HG03521 (cell line): ENCODE measurements around the gene GALNT9.

ENCODE experiments used
- ATAC-seq: cut with Tn5 transposase; IDR thresholded peaks from one replicate; pipeline ENCODE4 v1.9.1; 2021; ENCODE audit warnings: mild to moderate bottlenecking, moderate library complexity; ENCODE audit not compliant: unreplicated experiment

GALNT9 gene

GRCh38 chr12:132327336-132328171, 1.8 kb downstream of the GALNT9 start:
- no peak for ATAC-seq

DNA sequence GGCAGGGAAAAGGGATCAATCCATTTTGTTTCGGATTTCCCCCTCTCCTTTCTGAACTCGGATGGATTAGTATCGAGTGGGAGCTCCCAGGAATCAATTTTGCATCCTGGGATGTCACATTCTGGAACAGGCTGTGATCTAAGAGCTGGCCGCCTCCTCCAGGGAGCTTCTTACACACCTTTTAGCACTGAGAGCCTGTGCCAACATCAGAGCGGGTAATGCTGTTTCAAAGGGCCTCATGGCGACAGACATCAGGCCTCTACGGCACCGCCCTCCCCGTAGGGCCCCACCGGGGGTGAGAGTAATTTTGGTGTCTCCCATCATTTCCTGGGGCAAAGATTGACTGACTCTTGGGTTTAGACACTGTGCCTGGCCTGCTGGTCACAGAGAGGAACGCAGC, 2.7 kb downstream of the GALNT9 start:
- no peak for ATAC-seq

GRCh38 chr12:132325733-132326130, 3.7 kb downstream of the GALNT9 start:
- no peak for ATAC-seq

DNA sequence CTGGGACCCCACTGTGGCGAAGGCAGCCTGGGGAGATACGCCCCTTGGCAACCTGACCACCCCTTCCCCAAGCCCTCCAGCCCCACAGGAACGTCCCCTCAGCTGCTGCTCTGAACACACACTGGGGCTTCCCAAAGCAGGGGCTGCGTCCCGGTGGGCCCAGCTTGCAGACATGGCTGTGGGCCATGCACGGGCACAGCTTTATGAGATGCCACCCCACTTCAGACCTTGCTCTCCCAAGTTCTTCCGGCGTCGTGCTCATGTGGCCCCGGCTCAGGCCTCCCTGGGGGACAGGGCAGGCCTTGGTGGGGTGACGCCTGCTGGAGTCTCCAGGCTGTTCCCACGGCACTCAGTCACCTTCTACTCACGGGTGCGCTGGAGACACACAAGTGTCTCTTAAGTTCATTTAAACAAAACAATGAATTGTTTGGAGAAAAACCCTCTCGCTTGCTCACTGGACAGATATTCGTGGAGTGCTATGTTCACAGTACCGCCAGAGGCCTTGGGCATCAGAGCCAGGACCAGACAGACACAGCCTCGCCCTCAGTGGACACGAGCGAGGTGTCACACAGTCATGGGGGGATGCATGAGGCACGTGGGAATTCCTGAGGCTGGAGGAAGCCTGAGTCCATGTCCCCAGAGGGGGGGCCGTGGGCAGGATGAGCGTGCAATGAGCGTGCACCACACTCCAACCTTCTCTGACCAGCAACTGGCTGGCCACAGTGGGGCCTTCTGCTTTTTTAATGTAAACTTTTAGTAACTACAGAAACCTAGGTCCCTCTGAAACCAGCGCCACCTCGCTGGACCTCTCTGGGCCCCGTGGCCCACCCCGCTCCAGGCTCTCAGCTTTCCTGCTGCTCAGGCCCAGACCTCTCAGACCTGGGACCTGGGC, 4.3 kb downstream of the GALNT9 start:
- ATAC-seq: no peak

DNA sequence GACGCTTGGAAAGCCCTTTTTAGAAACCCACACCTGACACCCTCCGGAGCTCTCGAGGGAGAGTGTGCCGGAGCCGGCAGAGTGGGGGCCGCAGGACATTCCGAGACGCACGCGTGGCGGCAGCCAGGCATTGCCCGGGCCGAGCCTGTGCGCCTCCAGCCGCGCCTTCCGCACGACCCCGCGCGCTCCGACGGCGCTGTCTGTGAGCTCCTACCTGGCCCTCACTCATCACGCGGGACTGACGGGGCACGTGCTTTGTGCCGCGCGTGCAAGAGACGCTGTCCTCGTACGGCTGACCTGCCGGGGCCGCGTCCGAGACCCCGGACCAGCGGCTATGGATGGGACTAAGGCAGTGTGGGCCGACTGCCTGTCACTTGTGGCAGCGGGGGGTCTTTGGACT, 5.2 kb downstream of the GALNT9 start:
- no peak for ATAC-seq

- no peak for ATAC-seq
These were observed 6.0 kb downstream of the GALNT9 start for GRCh38 chr12:132323171-132324010.

GRCh38 chr12:132322206-132323132, 6.9 kb downstream of the GALNT9 start:
- ATAC-seq: no peak

DNA sequence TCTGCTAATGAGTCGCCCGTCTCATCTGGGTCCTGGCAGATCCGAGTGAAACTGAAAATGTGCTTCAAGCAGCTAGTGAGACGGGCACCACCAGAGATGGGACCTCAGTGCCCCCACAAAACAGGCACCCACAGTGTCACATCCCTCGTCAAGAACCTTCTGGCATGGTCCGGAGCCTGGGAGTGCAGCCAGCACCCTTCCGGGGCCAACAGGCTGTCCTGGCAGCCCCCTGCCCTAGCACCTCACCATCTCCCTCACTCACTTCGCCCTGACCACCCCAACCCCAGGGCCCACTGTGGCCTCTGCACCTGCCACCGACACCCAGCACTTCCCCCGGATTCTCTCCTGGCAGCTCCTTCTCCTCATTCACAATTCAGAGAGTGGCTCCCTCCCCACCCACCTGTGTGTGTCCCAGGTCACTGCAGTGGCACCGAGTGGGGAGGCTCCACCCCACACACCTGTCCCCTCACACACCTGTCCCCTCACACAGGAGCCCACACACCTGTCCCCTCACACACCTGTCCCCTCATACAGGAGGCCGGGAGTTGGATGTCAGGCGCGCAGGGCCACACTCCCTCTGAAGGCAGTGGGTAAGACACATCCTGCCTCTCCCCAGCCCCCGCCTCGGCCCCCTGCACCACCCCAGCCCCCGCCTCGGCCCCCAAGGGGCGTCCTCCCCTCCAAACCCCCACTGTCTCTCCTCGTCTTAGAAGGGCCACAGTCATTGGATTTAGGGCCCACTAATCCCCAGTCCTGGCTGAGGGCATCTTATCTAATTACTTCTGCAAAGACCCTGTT, 7.9 kb downstream of the GALNT9 start:
- ATAC-seq: no peak

DNA sequence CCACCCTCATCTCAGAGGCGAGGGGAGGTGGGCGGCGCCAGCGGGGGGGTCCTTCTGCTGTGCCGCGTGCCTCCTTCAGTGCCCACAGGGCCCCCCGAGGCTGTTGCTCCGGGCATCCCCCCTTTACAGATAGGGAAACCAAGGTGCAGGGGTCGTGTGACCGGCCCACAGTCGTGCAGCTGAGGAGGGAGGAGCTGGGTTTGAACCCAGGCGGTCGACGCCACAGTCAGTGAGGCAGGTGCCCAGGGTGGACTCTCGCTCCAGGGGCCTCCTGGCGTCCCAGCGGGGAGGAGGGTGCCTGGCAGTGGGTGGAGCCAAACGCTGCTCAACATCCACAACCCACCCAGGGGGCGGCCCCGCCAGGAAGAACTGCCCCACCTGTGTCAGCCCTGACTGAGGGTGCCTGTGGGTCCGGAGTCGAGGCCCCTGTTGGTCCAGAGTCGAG, 8.6 kb downstream of the GALNT9 start:
- no peak for ATAC-seq

DNA sequence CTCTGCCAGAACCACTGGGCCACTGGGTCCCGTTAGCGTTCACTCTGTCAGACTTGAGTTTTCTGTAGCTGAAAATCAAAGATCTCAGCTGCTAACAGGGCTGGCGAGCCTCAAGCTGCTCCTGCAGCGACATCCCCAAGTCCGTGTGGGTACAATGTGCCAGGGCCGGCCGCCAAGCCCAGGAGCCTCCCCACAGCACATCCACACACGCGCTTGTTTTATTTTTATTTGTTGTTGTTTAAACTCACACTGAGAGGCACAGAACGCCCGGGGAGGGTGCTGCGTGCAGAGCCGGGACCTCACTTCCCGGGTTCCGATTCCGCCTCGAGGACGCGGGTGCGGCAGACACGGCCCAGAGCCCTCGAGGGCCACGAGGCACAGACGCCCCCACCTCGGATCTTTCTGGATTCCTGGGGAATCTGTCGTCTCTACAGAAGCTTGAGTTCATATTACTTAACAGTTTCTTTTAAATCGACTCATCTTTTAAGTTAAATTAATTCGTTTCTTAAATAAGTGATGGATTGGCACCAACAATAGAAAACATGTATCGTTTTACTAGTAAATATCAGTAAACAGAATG, 9.3 kb downstream of the GALNT9 start:
- ATAC-seq: no peak

DNA sequence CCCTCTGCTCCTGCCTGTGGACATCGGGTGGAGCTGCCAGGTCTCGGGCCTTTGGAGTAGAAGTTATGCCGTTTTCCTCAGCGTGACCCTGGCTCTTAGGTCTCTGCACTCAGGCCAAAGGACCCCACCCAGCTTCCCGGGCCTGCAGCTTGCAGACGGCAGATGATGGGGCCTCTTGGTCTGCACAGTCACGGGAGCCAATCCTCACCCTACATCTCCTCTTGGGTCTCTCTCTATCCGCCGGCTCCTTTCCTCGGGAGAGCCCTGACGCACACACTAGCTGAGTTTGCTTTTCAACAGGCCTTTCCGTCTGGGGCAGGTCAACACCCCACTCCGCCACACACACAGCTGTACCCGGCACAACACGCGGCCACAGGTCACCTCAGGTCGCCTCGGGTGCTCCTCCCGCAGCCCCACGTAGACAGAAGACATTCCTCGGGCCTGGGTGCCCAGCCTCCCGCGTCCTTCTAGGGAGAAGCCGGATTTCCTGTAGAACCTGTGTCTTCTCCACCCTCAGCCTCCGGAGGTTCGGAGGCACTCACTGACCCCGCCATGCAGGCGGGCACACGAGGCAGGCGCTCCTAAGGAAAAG, 9.9 kb downstream of the GALNT9 start:
- ATAC-seq: no peak

GRCh38 chr12:132318618-132319033, 10.8 kb downstream of the GALNT9 start:
- ATAC-seq: no peak

DNA sequence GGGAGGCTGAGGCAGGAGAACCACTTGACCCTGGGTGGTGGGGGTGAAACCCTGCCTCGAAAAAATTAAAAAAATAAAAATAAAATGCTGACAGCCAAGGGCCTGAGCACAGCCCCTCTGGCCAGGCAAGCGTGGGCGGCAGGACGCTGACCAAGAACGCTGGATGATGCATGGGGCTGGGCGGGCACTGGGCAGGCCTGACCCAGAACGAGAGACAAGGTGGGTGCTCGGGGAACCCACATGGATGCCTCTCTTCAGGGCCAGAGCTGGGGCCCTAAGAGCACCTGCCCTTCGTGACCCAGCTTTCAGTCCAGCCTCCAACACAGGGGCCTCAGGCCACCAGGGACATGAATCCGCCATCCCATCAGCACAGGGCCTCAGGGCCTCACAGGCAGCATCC, 11.3 kb downstream of the GALNT9 start:
- no peak for ATAC-seq

DNA sequence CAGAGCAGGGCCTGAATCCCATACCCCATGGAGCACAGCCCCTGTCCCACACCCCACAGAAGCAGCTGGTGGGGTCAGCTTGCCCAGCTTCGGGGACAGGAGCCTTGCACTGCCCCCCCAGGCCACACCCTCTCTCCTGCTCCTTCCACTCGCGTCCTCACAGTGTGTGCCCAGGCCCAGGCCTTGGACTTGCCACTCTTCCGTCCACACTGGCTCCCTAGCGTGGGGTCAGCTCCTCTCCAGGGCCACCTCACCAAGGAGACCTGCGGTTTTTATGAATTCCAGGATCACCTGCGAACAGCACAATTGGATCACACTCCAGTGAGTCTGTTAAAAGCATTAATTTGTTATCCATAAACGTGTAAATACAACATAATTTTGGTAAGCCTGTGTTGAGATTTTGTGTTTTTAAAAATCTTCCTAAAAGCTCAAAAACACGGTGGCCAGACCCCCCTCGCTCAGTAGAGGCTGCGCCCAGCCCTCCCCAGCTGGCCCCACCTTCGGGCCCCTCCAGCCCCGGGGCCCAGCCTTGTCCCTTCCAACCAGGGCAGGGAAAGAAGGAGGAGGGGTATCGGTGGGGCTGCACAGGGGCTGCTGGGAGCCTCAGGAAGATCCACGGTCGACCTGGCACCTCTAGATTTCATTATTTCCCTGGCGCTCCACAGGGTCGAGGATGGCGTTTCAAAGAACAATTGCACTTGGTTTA, 12.0 kb downstream of the GALNT9 start:
- no peak for ATAC-seq

DNA sequence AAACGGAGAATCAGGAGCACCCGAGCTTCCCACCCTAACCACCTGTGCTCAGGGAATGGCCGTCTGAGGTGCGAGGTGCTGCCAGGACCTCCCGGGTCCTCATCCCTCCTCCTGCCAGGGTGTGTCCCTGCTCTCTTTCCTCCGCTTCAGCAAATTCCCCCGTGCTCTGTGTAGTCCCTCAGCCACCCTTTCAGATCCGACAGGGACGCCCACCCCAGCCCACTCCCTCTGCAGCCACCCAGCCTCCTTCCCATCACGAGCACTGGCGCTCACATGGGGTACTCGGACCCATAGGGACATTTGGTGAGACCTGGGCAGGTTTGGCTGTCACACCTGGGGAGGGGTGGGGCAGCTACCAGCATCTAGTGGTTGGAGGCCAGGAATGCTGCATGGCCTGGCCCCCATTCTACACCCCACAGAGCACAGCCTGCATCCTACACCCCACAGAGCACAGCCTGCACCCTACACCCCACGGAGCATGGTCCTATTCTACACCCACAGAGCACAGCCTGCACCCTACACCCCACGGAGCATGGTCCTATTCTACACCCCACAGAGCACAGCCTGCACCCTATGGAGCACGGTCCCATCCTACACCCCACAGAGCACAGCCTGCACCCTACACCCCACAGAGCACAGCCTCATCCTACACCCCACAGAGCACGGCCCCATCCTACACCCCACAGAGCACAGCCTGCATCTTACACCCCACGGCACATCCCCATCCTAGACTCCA, 12.7 kb downstream of the GALNT9 start:
- no peak for ATAC-seq

DNA sequence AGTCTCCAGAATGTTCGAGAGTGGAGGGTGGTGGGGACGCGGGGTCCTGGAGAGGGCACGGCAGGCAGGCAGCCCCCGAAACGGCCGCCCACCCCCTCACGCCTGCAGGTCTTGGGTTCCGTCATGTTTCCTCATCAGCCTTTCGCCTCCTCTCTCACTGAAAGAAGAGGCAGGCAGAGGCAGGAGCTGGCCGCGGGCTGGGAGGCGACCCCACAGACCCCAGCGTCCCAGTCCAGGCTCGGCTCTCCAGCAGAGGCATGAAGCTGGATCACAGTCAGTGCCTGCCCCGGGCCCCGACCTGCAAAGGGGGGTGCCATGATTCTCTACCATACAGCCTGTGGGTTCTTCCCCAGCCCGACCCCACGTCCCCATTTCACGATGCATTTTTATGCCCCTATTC, 13.4 kb downstream of the GALNT9 start:
- ATAC-seq: no peak

DNA sequence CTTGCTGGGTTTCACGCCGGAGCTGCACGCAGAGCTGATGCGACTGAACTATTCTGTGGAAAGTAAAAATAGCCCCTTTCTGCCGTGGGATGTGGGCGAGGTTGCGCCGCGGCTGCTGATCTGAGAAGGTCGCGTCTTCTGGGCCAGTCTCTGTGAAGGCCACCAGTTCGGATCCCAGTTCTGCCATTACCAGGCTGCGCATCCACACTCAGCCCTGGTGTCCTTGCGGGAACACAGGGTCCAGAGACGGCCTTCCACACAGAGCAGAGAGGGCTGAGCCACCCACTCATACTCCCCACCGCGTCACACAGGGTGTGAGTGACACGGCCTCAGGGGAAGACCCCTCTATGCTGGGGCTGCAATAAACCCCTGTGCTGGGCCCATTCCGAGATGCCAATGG, 13.9 kb downstream of the GALNT9 start:
- no peak for ATAC-seq
